GM21717 (cell line): ENCODE results near the gene EXOSC7.
"Not testable (repeated sequence)": the region's sequence is repeated elsewhere in the genome, so short reads cannot be mapped to it uniquely, and the experiment has no call there.

Experiments
- ATAC-seq: cut with Tn5 transposase; IDR thresholded peaks from one replicate; pipeline ENCODE4 v1.9.1; 2021; ENCODE audit warnings: mild to moderate bottlenecking, moderate library complexity; ENCODE audit not compliant: unreplicated experiment

EXOSC7 gene

DNA sequence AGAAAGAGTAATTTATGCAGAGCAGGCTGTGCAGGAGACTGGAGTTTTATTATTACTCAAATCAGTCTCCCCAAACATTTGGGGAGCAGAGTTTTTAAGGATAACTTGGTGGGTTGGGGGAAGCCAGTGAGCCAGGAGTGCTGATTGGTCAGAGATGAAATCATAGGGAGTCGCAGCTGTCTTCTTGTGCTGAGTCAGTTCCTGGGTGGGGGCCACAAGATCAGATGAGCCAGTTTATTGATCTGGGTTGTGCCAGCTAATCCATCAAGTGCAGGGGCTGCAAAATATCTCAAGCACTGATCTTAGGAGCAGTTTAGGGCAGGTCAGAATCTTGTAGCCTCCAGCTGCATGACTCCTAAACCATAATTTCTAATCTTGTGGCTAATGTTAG lies 77.8 kb downstream of the EXOSC7 start:
- ATAC-seq: not testable (repeated sequence)

DNA sequence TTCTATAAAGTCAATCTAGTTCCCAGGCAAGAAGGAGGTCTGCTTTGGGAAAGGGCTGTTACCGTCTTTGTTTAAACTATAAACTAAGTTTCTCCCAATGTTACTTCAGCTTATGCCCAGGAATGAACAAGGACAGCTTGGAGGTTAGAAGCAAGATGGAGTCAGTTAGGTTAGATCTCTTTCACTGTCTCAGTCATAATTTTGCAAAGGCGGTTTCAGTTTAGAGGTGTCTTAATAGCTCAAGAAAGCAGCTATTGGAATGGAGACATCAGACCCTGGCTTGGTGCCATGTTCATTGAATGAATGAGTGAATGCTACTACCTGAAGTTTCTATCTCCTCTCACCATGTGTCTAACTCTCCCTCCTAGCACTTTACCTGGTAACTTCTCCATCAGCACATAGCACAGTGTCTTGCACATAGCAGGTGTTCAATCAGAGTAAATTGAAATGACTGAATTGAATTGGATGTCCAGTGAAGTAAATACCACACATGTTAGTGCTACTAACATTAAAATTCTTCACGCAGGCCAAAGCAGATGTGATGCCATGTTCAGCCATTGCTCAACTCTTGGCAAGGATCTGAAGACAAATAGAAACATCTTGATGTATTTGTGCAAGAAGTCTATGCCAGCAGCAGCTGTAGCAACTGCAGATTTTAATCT lies 78.3 kb downstream of the EXOSC7 start:
- no peak for ATAC-seq

DNA sequence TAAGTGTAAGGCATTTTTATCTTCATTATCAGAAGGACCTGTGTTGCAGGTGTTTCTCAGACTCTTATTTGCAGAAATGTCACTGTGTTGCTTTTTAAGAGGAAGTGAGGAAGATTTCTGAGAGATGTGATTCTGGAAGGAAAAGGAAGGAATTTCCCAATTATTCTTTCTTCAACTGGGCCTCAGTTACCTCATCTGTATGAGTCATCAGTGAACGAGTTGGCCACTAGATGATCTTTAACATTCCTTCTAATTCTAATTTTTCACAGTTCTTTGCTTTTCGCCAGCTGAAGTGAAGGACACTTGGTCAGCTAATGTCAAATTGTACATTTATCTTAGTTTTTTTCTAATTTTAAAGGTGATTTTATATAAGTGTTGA lies 79.0 kb downstream of the EXOSC7 start:
- ATAC-seq: no peak

DNA sequence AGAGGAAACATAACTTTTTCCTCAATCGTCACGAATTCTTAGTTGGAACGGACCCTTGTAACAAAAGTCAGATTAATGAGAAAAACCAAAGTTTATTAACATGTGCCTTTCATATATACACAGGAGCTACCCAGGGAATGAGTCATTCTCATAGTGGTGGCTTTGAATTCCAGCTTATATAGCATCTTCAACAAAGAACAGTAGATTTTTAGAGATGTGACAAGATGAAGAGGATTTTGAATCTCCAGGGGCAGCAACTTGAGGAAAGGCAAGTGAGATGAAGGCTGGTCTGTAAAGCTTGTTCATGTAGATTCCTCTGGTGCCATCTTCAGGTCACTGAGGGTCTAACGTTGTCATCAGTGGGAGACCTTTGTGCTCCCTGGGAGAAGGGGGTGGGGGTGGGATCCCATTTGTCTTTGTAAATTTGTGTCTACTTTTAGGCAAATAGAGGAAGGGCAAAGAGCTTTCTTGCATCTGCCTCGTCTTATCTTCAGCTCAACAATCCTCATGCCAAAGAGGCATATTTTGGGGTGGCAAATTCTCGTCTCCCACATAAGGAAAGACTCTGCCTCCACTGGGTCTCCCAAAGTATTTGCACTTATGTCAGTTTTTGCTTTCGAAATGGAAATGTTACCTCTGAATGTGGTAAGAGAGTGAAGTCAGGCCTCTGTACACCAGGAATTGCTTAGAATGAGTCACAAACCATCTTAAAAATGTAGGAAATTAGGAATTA lies 79.5 kb downstream of the EXOSC7 start:
- ATAC-seq: no peak

DNA sequence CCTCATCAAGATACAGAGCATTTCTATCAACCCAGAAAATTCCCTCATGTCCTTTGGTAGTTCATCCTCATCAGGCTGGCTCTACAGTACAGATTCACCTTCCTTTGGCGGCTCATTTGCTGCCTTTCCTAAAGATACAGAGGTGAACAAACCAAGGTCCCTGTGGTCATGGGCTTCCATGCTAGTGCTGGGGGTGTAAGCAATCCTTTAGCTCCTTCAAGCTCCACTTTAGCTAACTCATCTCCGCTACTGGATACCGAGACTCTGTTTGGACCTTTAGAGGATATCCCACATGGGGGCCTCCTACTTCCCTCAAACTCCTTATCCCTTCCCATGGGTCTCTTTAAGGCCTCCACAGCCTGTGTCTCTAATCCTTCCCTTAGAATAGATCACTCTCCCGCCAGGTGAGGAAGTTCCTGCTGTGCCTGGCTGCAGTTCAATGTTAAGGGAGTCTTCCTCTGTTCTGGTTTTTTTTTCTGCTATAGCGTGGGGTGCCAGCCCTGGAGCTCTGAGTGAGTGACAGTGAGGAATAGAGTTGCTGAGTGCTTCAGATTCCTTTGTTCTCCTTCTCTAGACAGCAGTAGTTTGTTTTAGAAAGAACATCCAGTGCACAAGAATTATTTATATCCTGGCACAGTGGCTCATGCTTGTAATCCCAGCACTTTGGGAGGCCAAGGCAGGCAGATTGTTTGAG lies 80.7 kb downstream of the EXOSC7 start:
- ATAC-seq: no peak

DNA sequence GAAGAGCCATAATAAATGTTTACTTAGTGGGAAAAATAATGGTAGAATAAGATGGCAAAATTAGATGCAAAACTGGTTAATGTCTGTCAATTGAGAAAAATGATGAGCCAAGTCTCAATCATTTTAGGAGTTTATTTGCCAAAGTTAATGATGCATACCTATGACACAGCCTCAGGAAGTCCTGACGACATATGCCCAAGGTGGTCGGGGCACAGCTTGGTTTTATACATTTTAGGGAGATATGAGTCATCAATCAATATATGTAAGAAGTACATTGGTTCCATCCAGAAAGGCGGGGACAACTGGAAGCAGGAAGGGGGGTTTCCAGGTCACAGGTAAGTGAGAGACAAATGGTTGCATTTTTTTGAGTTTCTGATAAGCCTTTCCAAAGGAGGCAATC lies 81.5 kb downstream of the EXOSC7 start:
- ATAC-seq: no peak

DNA sequence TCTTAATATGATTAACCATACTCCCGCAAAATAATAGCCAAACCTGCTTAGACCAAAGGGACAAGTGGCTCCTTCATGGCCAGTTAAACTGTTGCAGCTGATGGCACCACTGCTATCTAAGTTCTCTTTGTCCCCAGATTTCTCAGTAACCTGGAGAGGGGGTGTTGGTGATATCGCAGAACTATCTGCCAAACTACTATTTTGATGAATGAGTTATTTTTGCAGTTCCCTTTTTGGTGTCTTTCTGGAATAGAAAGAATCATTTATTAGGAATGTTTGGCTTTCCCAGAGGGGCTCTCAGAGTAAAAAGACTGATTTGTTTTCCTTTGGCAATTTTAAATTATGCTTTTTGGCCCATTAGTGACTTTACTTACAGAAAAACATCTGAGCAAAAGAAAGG lies 83.1 kb downstream of the EXOSC7 start:
- ATAC-seq: no peak

DNA sequence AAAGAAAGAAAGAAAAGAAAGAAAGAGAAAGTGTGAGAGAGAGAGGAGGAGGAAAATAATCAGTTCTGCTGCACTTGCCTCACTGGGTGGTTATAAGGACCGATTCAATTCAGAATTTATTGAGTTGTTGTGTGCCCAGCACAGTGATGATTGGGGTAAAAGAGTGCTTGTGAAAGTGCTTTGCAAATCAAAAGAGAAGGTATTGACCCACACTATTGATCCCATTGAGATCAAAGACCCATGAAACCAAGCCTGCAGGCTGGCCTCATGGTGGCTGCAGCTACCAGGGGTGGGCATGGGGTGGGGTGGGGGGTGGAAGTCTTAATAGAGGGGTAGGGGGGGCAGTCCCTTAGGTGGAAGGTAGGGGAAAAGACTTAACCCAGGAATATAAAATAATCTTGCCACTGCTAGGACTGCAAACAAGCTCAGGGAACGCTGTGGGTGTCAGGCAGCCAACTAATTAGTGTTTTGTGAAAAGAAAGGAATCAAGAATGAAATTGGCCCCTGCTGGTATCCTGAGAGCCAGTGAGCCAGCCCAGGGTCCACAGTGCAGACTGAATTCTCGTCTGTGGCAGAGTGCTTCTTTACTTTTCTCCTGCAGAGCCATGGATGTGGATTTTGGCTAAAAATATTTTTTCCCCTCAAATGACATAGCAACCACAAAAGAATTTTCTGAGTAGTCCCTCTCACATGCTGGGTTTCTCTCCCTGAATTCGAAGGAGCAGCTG lies 84.3 kb downstream of the EXOSC7 start:
- no peak for ATAC-seq
